Measurements from ENCODE around the gene UTF1. TPM values are rescaled to one million over a fixed set of nuclear protein-coding genes. Genes with fewer than 3 reads are reported as not detected.

UTF1 gene
- total and polyA plus RNA-seq, 2 experiments from 2014 or later = not detected

GRCh38 chr10:133211959-133212852 lies 17.8 kb upstream of the UTF1 start:
- H3K27me3 ChIP-seq = no peaks in the 10 kb centered on the region
- DNase-seq (ENCODE audit: low read depth in 1 of 2, low spot score in 1 of 2) = no peak
- H3K27ac ChIP-seq = no peak overlapping the region
- no peak overlapping the region for H3K4me3 ChIP-seq
- H3K9me3 ChIP-seq (ENCODE audit: low read depth) = no peaks in the 10 kb centered on the region
- no peaks in the 10 kb centered on the region for H3K36me3 ChIP-seq
- no peaks in the 10 kb centered on the region for H3K4me1 ChIP-seq (ENCODE audit: low read depth)
- TF ChIP-seq, protein P1, sequence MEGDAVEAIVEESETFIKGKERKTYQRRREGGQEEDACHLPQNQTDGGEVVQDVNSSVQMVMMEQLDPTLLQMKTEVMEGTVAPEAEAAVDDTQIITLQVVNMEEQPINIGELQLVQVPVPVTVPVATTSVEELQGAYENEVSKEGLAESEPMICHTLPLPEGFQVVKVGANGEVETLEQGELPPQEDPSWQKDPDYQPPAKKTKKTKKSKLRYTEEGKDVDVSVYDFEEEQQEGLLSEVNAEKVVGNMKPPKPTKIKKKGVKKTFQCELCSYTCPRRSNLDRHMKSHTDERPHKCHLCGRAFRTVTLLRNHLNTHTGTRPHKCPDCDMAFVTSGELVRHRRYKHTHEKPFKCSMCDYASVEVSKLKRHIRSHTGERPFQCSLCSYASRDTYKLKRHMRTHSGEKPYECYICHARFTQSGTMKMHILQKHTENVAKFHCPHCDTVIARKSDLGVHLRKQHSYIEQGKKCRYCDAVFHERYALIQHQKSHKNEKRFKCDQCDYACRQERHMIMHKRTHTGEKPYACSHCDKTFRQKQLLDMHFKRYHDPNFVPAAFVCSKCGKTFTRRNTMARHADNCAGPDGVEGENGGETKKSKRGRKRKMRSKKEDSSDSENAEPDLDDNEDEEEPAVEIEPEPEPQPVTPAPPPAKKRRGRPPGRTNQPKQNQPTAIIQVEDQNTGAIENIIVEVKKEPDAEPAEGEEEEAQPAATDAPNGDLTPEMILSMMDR (IDR thresholded peaks at IDR 0.05; ENCODE audit: low read depth, low read length) = no peak

DNA sequence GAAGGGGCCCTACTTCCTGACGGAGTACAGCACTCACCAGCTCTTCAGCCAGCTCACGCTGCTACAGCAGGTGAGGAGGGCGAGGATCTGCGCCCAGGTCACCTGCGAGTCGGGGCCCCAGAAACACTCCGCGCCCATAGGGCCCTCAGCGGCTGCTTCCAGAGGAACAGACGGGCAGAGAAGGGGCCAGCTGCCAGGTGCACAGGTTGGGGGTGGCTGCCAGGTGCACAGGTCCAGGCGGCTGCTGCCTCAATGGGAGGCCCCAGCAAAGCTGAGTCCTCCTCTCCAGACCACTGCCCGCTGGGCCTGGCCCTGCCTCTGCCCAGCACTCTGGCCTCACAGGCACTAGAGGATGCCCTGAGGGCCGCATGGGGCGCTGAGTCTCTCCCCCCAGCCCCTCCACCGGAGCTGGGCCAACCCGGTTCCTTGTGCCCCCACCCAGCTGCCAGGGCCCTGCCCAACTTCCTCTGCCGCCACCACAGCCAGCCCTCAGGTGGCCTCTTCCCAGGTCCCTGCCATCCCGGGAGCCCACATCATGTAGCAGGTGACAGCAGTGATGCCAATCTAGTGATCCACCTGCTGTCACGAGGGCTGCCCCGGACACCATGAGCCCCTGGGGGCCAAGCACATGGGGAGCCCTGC lies 17.0 kb upstream of the UTF1 start:
- H3K27ac ChIP-seq = no peak overlapping the region

GRCh38 chr10:133213641-133214467 lies 16.2 kb upstream of the UTF1 start:
- no peaks in the 10 kb centered on the region for H3K36me3 ChIP-seq
- TF ChIP-seq, protein P1 (IDR thresholded peaks at IDR 0.05; ENCODE audit: low read depth, low read length) = no peak
- no peaks in the 10 kb centered on the region for H3K9me3 ChIP-seq (ENCODE audit: low read depth)
- no peaks in the 10 kb centered on the region for H3K4me1 ChIP-seq (ENCODE audit: low read depth)
- H3K27ac ChIP-seq = no peak overlapping the region
- H3K4me3 ChIP-seq = no peak overlapping the region
- no peak for DNase-seq (ENCODE audit: low read depth in 1 of 2, low spot score in 1 of 2)
- H3K27me3 ChIP-seq = no peaks in the 10 kb centered on the region

More for the DNA sequence above, 17.0 kb upstream of the UTF1 start:
- Histone ChIP-seq H3K9me3 (ENCODE audit: low read depth) (no peaks in the 10 kb centered on the region), H3K36me3 (no peaks in the 10 kb centered on the region), H3K27me3 (no peaks in the 10 kb centered on the region), H3K4me1 (ENCODE audit: low read depth) (no peaks in the 10 kb centered on the region), H3K4me3 (no peak overlapping the region)
- TF ChIP-seq, protein P1 (IDR thresholded peaks at IDR 0.05; ENCODE audit: low read depth, low read length) = no peak
- DNase-seq (ENCODE audit: low read depth in 1 of 2, low spot score in 1 of 2) = no peak

DNA sequence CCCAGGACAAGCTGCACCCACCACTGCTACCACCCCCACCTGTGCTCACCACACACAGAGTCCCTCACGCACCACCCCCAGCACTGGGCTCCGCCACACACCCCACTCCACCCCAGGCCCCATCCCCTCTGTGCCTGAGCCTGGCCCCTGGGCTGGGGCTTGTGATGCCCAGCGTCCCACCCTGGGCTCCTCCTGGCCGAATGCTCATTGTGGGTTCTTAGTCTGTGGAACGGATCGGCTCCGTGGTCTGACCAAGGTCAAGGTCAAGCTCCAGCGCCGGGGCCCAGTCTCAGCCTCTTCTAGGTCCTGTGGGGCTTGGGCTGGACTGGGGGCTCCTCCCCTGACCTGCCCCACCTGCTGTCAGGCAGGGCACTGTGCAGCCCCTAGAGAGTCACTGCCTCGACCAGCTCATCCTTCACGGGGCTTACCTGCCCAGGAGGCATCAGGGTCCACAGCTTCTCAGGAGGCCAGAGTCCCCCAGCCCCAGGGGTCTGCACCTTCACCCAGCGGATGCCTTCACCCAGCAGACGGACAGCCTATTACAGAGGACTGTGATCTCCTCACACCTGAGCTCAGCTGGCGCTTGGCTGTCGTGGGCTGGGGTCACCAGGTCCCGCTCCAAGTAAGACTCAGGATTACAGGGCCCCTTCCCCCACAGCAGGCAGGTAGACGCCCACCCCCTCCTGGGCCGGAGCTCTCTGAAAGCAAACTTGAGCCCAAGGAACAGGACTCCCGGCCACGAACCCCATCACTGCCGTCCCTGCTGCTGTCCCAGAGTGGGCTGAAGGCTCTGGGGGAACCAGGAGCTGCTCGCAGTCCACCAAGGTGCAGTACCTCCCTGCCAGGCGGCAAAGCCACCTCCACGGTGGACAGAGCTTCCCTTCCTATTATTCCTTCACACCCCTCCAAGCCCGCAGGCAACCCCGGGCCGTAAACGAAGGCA lies 15.3 kb upstream of the UTF1 start:
- TF ChIP-seq, protein P1 (IDR thresholded peaks at IDR 0.05; ENCODE audit: low read depth, low read length) = no peak

More for the DNA sequence above, 15.3 kb upstream of the UTF1 start:
- no peaks in the 10 kb centered on the region for H3K9me3 ChIP-seq (ENCODE audit: low read depth)
- peaks cover 8% of the 10 kb centered on the region for H3K27me3 ChIP-seq
- no peak for DNase-seq (ENCODE audit: low read depth in 1 of 2, low spot score in 1 of 2)
- H3K27ac ChIP-seq = no peak overlapping the region
- no peaks in the 10 kb centered on the region for H3K4me1 ChIP-seq (ENCODE audit: low read depth)
- H3K4me3 ChIP-seq = no peak overlapping the region
- H3K36me3 ChIP-seq = no peaks in the 10 kb centered on the region
